SK-MEL-5 (cell line): ENCODE measurements around the gene COX5B. TPM values are rescaled to one million over a fixed set of nuclear protein-coding genes. Genes with fewer than 3 reads are reported as not detected.

Experiments
- DNase-seq: peaks from one replicate; pipeline ENCODE4 v3.0.0-alpha.2; 2016; ENCODE audit warnings: low read depth, low spot score
- in situ Hi-C: cut with HindIII; loops from 2 replicates; pipeline ENCODE4 v1.10.0; 2016; ENCODE audit warnings: low sequenced_read_pairs, high pct_unique_total_duplicates, low pct_unique_long_range_greater_than_20kb
- total RNA-seq: library from RNA; depleted of rRNA; stranded (reverse); fragments of >200 nt; shearing (Covaris generic); gene quantifications from 2 replicates; pipeline ENCODE4 v1.2.3, GENCODE V29; 2014

COX5B gene
- total RNA-seq, 1 experiment from 2014 or later, result 456 TPM

DNA sequence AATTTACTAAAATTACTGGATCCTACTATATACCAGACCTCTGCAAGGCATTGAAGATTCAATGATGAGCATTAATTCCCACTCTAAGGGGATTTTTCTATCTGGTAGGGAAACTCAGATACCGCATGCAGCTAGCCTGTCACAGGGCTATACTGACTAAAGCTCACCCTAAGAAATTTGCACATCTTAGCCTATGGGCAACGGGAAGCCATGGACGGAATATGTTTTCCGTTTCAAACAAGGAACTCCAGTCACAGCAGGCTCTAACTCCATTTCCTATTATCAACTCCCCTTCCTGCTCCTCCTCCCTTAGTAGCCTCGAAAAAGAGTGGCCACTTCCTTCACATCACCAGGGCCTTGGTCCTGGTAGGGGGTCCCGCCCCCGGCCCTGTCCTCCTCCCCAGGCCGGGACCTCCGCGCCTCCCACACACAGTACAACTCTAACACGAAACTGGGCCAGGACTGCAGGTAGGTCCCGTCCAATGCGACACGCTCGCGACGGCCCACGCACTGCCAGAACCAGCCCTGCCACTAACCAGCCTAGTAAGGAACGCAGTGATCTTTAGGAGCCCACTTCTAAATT, 659 bp upstream of the COX5B start:
- DNase-seq, result no peak
- in situ Hi-C loops, result no loop called here

DNA sequence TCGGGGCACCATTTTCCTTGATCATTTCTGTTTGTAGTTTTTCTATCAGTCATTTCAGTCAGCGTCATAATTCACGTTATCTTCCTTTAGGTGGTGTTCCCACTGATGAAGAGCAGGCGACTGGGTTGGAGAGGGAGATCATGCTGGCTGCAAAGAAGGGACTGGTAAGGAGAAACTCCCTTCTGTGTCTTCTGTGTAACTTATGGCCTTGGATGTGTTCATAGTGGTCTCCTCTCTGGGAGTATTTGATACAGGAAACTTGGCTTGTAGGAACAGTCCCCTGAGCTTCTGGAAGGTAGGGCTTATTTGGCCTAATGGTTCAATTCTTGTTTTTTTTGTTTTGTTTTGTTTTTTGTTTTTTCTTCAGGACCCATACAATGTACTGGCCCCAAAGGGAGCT, 1.1 kb downstream of the COX5B start:
- in situ Hi-C loops, result no loop called here
- DNase-seq, result no peak

DNA sequence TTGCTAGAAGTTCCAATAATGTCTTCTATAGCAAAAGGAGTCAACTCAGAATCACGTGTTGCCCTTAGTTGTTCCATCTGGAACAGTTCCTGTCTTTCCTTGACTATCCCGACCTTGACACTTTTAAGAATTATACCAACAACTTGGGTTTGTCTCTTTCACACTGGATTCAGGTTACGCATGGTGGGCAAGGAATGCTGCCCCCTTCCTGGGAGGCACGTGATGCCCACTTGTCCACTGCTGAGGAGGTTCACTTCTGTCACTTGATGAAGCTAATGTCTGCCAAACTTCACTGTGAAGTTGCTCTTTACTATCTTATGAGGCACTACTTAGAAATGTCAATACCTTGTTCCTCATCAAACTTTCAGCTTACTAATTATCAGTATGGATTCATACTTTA, 5.3 kb downstream of the COX5B start:
- no peak for DNase-seq
- in situ Hi-C loops, result no loop called here

DNA sequence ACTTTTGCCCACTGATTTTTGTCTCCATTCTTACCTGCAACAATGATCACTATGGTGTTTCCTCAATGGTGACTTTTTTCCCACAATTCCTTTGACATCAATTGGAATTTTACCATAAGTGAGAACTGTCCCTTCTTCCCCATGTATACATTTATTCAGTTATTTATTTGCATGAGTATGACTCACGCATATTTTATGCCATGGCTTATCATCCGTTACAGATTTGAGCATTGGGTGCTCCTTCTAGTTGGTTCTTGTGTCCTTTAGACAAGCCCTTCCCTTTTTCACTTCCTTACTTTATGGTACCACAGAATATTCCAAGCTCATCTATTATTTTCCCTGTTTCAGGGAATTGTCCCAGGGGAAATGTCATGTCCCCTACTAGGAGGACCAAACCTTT, 7.6 kb downstream of the COX5B start:
- in situ Hi-C loops, result no loop called here
- DNase-seq, result no peak

DNA sequence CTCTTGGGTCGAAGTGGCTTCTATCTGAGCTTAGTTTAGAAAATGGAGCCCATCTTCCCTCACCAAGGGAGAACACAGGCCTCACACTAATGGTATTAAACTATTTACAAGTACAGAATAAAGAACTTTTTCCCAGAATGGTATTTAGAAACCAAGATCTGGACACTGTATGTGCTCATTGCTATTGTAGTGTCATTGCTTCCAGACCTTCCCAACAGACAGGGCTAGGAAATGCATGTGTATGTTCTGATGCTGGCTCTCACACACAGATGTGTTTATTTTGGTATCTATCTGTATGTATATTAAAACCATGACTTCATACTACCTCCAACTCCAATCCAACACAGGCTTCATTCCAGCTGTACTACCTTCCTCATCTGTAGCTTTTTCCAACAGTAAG, 8.0 kb downstream of the COX5B start:
- in situ Hi-C loops, result no loop called here
- no peak for DNase-seq

DNA sequence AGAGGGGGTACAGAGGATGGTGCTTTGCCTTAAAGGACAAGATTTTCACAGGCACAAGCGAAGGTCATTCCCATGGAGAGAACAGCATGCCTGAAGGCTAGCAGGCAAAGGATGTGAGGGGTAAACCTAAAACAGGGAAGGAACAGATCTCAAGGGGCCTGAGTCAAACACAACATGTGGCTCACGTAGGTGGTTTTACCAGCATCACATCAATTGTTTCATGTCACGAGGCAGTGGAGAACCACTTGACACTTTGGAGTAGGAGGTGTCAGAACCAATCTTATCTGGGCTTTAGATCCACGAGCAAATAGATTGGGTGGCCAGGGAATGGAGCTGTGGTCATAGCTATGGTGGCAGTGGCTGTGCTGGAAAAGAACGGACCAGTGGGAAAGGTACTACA, 8.4 kb downstream of the COX5B start:
- in situ Hi-C loops, result no loop called here
- no peak for DNase-seq

DNA sequence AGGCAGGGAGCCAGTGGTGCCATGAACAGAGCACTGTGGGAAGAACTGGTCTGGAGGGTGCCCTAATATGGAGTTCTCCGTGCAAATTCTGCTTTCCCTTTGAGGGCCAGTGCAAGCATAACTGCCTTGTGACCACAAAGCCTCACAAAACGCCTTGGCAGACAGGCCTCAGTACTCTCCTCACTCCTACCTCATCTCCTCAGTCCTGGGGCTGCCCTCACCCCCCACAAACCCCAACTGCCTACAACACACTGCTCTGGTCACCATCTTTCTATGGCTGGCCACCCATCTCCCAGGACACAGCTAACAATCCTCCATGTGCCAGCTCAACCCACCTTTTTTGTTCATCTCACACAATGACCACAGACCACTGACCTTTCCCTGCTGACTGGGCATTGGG, 8.9 kb downstream of the COX5B start:
- DNase-seq, result no peak
- in situ Hi-C loops, result no loop called here

DNA sequence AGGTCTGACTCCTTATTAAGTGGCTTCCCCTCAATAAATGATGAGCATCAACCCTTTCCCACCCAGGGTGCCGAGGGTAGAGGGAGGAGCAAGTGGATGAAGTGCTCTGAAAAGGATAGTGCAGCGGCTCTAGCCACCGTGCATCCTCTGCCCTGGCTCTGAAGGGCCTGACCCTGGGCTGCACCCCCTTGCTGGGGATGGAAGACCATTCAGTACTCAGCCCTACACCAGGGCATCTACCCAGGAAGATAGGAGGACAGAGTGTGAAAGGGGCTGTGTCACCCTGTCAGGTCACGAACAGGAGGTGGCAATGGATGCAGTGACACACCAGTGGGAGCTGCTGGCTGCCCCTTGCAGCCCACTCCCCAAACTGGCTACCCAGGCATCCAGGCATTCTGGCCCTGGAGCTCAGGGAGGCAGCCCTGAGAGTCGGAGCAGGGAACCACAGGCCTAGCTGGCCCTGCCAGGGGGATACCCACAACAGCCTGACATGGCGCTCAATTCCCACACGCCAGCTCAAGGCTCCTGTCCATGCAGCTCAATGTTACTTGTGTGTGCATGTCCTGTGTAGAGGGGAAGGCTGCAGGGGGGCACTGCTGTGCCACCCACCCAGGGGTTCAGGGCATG, 10.4 kb downstream of the COX5B start:
- no peak for DNase-seq
- in situ Hi-C loops, result no loop called here

DNA sequence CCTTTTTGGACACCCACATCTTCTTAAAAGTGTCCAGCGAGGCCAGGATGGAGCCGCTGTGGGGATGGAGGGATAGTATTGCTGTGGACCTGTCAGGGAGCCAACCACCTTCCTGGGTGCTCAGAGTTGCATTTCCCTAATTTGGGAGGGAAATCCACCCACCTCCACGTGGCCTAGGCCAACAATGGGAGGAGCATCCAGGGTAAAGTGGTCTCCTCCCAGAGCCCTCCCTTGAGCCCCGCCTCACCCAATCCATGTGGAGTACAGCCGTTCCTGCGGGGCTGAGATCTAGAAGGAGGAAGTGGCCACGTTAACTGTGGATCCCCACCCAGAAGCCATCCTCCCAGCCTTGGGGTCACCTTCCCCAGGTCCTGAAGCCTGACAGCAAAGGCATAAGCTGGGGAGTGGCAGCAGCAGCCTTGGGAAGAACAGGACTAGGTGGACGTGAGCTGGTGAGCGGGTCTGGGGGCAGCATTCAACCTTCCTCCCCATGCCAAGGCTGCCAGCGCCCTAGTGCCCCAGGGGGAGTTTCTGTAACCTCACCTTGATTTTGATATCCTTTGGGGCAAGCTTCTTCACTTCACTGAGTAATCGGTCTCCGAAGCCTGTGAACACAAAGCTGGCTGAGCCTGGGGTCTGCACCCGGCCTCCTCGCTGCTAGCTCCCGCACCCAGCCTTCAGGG, 11.2 kb downstream of the COX5B start:
- no peak for DNase-seq
- in situ Hi-C loops, result no loop called here

DNA sequence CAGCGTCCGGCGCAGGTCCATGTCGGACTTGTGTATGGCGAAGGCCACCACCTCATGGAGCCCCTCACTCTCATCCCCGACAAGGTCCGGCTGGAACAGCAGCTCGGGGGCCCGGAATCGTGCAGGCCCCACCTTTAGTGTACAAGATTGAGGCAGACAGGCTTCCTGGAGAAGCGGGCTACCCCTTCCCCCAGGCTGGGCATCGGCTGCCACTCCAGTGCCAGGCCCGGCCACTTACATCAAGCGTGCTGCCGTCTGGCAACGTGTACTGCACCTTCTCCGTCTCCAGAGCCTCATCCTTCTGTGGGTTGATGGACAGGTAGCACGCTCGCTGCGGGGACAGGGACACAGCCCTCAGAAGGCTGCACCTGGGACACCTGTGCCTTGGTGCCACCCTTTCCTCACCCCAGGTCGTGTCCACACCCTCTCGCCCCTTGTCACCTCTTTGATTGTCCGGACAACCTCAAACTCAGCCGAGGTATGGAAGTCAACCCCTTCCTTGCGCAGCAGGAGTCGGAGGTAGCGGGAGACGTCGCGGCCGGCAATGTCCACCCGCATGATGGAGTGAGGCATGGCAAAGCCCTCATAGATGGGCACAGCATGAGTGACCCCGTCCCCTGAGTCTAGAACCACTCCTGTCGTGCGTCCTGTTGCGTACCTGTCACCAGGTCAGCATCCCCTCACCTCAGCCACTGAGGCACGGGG, 12.3 kb downstream of the COX5B start:
- no peak for DNase-seq
- in situ Hi-C loops, result no loop called here

DNA sequence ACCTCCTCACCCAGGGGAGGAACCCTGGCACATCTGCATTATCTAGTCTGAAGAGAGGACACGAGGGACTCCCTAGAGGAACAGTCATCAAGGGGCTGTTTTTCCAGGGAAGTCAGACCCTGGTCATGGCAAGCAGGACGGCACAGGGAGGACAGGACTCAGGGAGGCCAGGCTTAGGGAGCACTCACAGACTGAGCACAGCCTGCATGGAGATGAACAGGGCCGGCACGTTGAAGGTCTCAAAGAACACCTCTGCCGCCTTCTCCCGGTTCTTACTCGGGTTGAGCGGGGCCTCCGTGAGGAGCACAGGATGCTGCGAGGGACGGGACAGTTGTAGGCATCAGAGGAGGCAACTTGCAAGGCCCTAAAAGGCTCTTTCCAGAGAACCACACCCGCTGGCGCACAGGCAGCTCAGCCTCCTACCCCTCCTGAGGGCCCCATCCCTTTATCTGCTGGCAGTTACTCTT, 12.9 kb downstream of the COX5B start:
- DNase-seq, result no peak
- in situ Hi-C loops, result no loop called here

DNA sequence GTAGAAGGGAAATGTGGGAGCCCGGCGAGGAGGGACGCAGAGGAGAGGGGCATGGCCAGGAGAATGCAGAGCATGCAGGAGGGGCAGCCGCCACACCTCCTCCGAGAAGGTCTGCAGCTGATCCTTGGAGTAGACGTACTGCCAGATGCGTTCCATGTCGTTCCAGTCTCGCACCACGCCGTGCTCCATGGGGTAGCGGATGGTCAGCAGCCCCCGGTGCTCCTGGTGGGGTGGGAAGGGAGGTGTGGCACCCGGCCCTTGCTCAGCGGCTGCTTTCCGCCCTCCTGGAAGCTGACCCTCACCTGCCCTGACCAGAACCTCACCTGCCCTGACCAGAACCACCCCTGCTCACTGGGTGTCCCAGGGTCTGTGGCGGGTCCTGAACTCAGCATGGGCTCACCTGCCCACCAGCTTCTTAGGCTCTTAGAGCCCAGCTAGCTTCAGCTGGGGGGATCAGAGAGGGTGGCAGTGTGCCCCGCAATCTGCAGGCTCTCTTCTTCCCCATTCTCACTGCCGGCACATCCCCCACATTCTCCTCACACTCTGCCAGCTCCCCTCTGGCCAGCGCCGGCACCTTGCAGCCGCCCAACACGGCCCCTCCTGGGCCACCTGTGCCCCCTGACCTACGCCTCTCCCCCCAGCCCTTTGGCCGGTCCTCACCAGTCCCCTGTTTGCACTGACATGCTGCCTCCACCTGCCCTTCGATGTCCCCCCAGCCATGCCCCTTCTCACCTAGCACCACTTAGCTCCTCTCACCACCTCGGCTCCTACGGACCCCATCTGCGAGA, 13.6 kb downstream of the COX5B start:
- in situ Hi-C loops, result no loop called here

DNA sequence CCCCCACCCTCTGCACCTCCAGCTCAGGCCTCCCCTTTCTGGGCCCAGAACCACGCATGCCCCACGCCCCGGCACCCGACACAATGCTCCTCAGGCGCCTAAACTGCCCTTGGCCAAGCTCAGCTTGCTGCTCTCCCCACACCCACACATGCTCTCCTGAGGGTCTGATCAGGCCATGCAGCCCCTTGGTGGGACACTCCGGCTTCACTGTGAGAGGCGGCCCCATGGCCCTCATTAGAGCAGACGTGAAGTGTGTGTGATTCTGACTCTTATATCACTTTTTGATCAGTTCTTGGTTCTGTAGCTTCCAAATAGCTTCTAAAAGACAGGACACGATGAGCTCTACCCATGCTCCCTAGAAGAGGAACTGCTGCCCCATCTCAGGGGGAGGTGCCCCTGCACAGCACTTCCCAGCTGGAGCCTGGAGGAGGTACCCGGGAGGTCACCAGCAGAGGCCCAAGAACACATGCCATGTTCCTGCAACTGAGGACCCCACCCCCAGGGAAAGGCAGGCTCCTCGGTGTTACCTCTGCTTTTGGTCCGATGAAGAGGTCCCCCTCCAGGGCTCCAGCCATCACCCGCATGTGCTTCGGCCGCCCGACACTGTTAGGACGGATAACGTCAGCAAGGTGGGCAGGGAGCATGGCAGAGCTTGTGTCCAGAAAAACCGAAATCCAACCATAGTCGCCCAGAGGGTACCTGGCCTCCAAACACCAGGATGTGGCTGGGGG, 14.3 kb downstream of the COX5B start:
- in situ Hi-C loops, result no loop called here
- no peak for DNase-seq

More for the DNA sequence above, 13.6 kb downstream of the COX5B start:
- no peak for DNase-seq

DNA sequence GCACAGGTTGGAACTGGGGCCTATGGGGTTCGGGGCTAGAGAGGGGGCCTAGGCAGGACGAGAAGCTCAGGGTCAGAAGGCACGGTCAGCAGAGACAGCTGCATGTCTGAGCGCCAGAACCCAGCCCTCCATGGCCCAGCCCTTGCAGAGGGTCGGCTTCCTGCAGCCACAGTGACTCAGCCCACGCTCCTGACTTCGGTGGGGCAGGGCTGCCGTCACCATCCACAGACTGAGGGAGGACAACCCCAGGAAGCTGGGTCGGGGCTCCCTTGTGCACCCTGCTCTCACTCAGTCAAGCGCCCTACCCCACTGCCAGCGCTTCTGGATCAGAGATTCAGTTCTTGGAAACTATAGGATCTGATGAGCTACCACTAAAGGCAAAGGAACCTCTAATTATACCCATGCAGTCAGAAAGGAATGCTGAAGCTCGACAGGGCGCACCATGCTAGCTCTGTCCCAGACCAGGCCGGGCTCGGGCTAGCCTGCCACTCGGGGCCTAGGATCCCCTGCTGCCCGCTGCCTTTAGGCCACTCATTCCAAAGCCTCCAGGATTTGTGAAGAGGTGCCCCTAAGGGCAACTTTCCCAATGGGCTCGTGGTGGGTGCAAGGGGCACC, 15.0 kb downstream of the COX5B start:
- DNase-seq, result no peak
- in situ Hi-C loops, result no loop called here

DNA sequence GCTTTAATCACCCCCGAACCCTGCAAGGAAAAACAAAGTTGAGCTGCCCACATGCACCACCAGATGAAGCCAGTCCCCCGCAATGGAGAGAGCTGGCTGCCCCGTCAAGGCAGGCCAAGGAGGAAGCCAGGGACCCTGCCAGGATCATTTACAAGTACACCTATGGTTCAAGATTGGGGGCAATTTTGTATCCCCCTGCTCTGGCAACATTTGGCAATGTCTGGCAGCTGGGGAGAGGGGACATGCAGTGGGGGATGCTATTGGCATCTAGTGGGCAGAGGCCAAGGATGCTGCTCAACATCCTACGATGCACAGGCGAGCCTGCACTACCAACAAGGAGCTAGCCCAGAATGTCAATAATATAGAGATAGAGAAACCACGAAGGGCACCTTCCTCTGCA, 16.1 kb downstream of the COX5B start:
- no peak for DNase-seq
- in situ Hi-C loops, result no loop called here

DNA sequence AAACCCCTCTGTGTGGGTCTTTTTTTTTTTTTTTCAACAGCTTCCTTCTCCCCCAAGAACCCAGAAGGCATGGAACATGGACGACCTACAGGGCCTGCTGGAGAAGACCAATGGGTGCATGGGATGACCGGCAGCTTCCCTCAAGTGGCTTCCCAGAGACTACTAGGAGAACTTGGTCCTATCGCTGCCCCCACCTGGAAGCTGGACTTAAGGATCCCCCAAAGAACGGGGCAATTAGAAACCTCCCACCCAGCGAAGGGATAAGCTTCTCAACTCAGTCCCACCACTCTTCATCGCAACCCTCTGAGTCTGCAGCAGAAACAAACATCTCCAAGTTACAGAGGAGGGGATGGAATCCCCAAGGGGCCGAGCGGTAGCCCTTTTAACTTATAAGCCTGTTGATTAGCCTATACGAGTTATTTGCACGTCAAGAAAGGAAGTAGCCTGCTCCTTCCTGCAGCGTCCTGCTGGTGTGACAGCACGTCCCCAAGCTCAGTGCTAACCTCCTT, 16.6 kb downstream of the COX5B start:
- in situ Hi-C loops, result no loop called here
- no peak for DNase-seq
